GM18861 (cell line): ENCODE data around the gene HOXD10.

ENCODE experiments used
- ATAC-seq: cut with Tn5 transposase; IDR thresholded peaks from one replicate; pipeline ENCODE4 v1.9.1; 2021; ENCODE audit not compliant: unreplicated experiment

The HOXD10 gene

DNA sequence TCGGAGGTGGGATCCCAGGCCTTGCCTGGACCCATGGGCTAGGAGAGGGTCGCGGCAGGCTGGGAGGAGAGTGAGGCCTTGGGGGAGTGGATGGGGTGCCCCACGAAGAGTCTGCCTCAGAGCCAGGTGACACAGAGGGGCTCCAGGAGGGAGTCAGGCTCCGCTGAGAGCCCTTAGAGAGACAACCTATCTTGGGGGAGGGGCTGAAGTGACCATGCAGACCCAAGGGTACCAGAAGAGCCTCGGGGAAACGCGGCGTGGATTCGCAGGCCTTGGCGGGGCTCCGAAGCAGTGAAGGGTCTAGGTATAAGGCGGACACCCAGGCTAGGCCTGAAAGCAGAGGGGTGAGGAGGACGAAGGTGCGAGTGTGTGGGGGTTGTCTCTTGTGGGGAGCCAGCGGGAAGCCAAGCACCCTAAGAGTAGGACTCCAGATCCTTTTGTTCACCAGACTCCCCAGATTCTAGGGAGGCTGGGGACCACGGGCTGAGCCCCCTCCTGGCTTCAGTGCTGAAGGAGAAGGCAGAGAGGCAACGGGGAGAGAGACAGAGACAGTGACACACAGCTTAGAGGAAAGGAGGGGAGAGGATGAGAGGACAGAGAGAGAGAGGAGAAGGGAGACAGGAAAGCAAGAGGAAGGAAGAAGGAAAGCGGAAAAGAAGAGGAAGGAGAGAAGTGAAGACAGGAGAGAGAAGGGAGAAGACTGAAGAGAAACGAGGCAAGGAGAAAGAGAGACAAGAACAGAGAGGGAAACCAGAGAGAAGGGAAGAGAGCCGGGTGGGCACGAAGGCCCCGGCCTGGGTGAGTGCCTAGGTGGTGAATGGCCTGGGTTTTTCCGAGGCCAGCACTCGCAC lies 10.6 kb upstream of the HOXD10 start:
- no peak for ATAC-seq

- ATAC-seq: no peak
Measured at GRCh38 chr2:176106581-176107539, 9.7 kb upstream of the HOXD10 start, which contains the start of gene HOXD11. Gene HOXD11, plus strand, starts transcription at chr2:176107280. Its CDS starts 76 bp downstream, at chr2:176107356.

DNA sequence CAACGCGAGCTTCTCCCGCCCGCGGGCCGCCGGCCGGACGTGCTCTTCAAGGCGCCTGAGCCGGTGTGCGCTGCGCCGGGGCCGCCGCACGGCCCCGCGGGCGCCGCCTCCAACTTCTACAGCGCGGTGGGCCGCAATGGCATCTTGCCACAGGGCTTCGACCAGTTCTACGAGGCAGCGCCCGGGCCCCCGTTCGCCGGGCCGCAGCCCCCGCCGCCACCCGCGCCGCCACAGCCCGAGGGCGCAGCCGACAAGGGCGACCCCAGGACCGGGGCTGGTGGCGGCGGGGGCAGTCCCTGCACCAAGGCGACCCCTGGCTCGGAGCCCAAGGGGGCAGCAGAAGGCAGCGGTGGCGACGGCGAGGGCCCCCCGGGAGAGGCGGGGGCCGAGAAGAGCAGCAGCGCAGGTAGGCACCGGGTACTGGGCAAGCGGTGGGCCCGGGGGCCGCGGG lies 8.8 kb upstream of the HOXD10 start:
- no peak for ATAC-seq

DNA sequence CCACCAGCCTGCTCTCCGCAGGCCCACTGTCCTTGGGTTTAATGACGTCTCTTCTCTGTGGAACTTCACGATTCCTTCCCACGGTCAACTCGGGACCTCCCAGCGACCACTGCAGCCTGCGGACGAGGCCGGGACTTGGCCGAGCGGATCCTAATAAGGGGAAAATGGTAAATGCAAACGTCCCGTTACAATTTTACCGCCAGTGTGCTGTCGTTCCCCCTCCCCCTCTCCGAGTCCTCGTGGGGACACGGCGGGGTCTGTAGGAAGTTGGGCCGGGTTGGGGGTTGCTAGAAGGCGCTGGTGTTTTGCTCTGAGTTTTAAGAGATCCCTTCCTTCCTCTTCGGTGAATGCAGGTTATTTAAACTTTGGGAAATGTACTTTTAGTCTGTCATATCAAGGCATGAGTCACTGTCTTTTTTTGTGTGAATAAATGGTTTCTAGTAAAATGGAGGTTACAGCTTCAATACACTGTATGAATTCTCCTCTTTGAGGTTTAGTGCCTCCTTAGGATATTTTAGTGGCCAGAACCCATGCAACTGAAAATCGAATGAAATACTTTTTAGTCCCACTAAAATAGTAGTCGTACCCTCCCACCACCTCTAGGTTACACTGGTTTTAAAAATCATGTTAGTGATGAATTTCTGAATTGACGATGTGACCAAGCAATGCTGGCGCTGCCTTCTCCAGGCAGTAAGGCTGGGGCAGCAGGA lies 7.2 kb upstream of the HOXD10 start:
- no peak for ATAC-seq

DNA sequence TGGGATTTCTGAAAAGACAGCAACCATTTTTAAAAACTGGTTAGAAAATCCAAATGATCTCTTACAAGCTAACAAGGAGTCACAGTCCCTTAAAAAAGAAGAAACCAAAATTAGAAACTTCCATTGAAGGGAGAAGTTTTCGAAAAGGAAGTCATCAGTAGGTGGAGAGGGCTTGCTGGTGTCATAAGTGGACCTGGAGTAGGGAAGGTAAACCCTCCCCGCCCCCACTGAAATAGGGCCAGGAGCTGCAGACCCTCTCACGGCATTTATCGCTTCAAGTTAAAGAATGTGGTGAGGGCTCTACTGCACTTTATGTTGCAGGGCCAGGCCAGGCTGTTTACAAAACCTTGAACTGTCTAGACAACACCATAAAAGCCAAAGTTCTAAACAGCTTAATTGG lies 6.6 kb upstream of the HOXD10 start:
- ATAC-seq: no peak

DNA sequence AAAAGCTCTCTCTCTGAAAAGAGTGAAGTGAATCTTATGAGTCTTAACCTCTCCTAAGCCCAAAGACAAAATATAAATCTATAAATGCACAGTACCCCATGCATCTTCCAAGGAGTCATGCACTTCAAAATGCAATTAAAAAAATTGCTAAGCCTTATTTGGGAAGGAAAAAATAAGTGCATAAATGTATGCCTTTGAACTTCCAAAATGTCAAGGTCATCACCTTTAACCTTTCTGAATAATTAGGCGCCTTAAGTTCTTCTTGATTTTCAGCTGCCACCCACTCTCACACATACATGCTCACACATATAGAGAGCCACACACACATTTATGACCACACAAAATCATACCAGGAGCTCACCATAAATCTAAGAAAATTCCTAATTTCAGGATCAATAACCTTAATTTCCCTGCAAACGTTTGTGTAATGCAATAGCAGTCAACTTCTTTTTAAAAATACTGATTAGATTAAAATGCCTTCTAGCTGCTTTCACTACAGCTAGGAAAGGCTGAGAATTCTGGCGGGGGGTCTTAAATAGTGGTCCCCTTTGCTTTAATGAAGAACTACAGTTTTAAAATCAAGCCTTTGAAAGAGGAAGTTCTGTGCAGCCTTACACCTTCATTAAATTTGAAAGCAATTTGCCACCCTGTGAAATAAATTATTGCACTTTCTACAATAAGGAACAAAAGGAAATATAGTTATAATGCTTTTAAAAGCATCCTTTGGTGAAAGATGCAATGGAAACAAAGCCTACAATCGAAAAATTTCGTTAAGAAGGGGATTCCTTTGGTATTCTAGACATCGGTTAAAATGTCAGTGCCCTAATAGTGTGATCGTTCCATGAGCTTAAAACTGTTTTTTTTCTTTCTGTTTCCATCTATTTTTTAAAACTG lies 5.9 kb upstream of the HOXD10 start:
- ATAC-seq: no peak

DNA sequence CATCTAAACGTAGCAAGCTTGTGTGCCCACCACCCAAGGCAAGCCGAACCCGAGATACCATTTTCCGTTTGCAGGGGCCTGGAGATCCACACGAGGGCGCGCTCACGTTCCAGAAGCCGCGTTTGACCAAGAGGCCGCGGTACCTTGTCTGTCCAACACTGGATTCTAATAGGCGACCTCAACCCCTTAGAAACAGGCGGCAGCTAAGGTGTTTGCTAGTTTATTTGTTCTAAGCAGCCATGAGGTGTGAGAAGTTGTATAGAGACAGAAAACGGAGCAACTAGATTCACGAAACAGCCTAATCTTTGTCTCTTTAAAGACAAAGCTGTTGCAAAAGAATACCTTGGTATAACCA lies 5.3 kb upstream of the HOXD10 start:
- ATAC-seq: no peak

DNA sequence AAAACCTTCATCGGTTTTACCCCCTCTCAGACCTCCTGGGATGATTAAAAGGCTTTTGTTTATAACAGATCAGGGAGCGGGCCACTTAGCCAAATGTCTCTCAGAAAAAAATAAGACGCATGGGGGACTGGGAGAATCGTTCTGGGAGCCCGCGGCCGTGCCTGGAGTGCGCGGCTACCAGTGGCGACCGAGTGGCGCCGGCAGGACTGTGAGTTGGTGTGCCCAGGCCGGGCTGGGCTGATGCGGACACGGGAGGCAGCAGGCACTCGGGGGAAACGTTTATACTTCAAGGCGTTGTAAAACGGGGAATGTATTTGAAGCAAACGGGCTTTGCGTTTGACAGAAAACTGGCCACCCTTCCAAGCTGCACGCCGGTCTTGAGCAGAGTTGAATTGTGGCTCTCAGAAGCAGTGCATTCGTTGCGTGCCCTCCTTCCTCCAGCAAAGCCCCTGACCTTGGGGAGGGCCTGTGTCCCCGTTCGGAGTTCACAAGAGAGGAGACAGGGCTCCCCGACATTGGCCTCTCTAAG lies 4.7 kb upstream of the HOXD10 start:
- no peak for ATAC-seq

DNA sequence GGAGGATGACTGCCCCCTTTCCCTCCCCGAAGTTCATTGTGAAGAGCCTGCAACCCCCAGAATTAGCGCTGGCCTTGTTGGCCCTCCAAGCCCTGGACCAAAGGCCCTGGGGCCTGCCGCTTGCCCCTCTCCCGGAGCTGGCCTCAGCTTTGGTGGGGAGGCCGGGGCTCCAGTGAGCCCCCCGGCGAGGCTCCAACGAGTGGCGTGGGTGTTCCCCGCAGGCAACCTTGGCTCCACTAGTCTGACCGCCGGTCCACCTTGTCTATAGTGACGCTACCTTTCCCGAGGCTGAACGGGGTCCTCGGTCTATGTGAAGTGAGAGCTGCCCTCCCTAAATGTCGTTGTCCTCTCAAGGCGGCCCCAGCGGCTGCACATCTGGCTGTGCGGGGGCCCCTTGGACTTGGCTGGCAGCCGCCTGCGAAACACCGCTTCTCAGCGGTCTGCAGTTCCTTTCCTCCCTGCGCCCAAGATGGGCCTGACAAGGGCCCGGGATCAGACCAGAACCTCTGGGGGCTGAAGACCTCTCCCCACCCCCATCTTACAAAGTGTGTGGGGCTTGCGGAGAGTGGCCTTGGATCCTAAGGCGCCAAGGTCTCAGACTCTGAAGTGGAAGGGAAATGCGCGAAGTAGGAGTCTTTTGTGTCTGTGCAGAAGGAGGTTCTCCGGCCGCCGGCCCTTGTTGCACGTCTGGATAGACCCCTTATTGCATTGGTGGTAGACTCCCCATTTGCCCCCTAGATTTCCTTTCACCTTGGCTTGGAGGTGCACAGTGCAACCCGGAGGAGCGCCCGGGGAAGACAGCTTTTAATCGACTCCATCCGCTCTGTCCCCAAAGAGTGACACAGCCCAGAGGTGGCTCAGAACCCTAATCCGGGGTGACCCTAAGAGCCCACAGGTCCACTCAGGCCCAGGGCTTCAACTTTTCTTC lies 3.9 kb upstream of the HOXD10 start:
- ATAC-seq: no peak

DNA sequence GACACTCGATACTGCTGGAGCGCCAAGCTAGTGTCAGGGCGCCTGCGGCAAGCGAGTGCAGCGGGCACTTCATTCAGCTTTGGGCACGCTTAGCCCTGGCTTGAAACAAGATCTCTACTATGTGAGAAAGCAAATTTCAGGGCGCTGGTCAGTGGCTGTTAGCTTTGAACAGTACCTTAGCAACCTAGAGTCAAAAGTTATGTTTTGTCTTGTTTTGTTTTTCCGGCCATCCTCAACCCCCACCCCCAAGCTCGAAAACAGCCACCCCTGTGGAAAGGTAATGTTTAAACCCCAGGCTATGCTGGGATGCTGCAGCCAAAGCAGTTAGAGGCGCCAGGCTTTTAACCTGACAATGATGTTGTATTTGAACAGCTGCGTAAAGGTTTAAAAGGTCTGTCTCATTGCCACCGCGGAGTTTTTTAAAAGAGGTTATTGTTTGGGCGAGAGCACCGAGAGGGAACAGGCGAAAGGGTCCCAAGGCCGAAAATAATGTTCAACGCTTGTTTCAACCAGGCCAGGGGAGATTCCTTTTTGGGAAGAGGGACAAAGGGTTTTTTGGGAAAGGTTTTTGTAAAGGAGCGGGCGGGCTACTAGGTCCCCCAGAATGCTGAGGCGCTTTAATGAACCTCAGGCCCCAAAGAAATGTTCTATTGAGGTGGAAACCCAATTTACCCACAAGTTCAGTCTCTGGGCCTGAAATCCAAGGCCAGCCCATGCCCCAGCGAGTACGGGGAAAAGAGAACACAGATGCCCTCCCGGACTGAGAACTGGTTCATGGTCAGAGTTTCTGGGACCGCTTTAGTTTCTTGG lies 2.3 kb upstream of the HOXD10 start:
- ATAC-seq: no peak

DNA sequence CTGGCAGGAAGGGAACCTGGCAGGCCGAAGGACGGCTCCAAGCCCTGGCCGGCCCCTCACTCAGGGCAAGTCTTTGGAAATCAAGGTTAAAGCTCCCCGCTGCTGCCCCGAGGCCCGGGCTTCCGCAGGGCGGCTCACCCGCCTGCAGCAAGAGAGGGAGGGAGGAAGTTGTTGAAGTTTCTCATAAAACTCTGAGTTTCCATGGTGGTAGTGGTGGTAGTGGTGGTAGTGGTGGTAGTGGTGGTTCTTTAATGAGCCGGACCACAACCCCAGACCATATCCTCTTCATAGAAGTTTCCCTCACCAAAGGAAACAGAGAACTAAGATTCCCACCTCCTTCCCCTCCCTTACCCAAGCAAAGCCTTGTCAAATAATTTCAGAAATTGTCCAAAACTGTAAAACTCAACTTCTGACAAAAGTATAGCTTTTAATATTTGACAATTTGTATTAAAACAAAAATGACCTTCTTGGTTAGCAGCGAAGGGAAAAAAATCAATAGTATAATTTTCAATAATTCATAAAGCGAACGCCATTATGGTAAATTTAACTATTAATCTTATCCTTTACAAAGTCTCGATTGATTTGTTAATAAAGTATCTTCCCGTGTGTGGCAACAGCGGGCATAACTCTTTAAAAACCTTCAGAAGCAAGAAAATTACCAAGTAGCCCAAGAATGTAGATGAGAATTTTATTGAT lies 1.5 kb upstream of the HOXD10 start:
- ATAC-seq: no peak

GRCh38 chr2:176117162-176117822 lies 714 bp downstream of the HOXD10 start:
- no peak for ATAC-seq

DNA sequence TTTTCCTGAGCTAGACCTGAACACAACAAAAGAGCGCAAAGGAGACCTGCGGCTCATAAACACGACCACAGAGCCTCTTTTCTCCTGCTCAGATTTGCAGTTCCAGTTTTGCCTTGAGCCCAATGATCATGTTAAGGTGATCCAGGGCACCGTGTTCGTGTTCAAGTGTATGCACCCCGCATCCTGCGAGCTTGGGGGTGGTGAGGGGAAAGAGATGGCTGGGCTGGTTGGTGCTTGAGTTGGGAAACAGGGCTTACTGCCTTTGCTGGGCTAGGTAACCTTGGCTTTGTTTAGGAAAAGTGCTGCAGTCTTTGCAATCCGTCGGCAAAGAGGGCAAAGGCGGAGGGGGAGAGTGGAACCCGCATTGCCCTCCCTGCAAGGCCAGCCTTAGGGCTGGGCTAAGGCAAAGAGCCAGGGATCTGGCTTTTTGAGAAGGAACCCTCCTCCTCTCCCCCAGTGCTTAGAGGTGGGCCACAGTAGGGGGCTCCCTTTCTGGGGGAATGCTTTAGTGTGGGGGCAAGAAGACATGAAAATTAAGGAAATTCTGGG lies 1.3 kb downstream of the HOXD10 start:
- ATAC-seq: no peak

DNA sequence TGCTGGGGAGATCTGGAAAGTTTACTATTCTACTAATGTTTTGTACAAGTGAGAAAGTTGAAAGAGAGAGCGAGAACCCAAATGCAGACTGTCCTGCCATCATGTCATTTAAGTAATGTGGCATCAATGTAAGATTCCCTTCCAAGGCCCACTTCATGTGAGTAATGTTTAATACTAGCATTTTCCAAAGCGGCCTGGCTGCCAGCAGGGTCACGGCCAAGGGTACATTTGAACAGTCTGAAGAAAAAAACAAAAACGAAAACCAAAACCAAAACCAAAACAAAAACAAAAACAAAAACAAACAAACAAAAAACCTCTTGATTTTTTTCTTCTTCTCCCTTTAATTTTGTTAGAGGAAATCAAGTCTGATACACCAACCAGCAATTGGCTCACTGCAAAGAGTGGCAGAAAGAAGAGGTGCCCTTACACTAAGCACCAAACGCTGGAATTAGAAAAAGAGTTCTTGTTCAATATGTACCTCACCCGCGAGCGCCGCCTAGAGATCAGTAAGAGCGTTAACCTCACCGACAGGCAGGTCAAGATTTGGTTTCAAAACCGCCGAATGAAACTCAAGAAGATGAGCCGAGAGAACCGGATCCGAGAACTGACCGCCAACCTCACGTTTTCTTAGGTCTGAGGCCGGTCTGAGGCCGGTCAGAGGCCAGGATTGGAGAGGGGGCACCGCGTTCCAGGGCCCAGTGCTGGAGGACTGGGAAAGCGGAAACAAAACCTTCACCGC lies 2.2 kb downstream of the HOXD10 start:
- ATAC-seq: no peak

GRCh38 chr2:176120364-176121189 lies 4.0 kb downstream of the HOXD10 start:
- no peak for ATAC-seq
